GM21619 (cell line): Measurements from ENCODE around the gene D2HGDH.
"Not testable (repeated sequence)": the region's sequence is repeated elsewhere in the genome, so short reads cannot be mapped to it uniquely, and the experiment has no call there.

ENCODE experiments used
- ATAC-seq: cut with Tn5 transposase; IDR thresholded peaks from one replicate; pipeline ENCODE4 v1.9.1; 2021; ENCODE audit not compliant: unreplicated experiment

Gene D2HGDH

GRCh38 chr2:241806217-241806616, 71.8 kb downstream of the D2HGDH start:
- not testable (repeated sequence) for ATAC-seq

GRCh38 chr2:241808051-241808720, 73.8 kb downstream of the D2HGDH start:
- no peak for ATAC-seq

DNA sequence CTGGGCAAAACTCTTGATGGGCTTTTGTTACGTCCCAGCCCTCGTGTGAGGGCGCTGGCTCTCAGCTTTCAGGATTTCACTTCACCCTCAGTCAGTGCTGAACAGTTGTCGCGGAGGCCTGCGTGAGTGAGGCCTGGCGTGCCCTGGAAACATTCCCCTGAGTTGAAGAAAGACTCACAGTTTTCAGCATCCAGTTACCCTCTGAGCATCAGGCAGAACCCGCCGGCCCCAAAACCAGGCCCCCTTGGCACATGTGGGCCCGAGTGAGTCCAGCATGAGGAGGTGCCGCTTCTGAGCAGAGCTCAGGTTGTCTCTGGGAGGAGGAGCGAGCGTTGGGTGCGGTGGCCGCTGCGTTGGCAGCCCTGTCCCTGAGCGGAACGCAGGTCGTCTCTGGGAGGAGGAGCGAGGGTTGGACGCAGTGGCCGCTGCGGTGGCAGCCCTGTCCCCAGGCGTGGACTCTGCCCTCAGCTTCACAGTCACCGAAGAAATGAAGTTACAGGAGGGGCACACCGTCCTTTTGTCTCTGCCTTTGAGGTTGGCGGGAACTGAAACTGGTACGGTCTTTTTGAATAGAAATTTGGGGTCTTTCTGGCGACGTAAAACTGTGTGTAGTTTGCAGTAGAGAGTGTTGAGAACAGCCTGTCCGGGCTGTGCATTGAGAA, 74.4 kb downstream of the D2HGDH start, which contains the start of gene NEU4:
Gene NEU4, plus strand, starts transcription at position 473 of the 662 bp plus-strand sequence. CDS start 5,292 bp downstream, outside the sequence.
- ATAC-seq = no peak

DNA sequence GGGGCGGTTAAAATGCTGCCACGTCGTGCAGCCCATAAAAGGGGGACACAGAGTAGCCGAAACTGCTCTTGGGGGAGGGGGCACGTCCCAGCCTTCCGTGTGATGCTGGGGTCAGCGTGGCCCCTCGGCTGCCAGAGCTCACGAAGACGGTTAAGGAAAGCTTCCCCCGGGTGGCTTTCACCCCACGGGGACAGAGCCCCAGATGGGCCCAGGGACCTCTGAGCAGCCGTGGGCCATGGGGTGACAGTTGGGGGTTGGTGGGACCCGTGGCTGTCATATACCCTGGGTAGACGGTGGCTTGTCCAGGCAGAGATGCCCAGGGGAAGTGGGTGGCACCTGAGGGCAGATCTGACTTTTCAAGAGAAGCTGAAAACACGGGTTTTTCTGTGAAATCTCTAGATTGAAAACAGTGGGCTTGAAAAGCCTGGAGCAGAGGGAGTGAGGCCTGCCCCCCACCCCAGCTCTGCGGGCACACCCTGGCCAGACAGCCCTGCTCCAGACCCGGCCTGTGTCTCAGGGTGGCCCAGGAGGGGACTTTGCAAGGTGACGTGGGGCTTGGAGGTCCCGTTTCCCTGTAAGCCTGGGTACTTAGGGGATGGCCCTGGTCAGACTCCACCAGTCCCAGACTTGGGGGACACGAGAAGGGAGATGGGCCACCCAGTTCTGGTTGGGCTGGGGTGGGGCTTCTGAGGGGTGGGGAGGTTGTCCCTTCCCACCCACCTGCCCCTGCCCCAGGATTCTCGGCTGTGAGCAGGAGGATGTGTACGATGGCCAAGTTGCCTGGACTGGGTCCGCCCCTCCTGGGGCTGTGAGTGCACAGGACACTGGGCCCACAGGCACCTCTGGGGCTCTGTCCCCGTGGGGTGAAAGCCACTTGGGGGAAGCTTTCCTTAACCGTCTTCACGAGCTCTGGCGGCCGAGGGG, 75.2 kb downstream of the D2HGDH start:
- no peak for ATAC-seq

DNA sequence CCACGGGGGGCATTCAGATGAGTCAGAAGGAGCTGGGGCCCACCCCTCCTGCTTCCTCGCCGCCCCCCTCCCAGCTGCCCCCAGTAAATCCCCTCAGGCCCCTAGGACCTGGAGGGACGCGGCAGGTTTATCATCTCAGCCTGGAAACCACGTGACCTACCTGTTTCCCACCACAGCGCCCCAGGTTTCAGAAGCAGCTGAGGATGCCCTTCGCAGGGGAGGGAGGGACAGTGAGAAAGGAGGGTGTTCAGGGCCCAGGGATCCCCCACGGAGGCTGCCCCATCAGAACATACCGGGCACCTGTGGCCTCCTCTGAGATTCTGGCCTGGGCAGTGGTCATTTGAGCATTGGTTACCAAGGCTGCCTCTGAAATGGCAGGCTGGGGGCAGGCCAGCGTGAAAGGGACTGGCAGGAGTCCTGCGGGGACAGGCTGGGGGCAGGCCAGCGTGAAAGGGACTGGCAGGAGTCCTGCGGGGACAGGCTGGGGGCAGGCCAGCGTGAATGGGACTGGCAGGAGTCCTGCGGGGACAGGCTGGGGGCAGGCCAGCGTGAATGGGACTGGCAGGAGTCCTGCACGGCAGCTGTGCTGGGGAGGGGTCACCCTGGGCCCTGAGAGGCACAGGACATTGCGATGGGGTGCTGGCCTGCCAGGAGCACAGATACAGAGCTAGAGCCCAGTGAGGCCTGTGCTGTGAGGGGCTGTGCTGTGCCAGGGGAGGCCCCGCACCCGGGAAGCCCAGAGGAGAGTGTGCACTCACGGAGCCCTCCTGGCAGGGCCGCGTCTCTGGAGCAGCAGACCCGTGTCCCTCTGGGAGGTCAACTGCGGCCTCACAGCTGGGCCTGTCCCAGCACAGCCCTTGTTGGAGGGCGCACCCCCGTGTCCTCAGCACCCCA, 76.1 kb downstream of the D2HGDH start:
- ATAC-seq = no peak

DNA sequence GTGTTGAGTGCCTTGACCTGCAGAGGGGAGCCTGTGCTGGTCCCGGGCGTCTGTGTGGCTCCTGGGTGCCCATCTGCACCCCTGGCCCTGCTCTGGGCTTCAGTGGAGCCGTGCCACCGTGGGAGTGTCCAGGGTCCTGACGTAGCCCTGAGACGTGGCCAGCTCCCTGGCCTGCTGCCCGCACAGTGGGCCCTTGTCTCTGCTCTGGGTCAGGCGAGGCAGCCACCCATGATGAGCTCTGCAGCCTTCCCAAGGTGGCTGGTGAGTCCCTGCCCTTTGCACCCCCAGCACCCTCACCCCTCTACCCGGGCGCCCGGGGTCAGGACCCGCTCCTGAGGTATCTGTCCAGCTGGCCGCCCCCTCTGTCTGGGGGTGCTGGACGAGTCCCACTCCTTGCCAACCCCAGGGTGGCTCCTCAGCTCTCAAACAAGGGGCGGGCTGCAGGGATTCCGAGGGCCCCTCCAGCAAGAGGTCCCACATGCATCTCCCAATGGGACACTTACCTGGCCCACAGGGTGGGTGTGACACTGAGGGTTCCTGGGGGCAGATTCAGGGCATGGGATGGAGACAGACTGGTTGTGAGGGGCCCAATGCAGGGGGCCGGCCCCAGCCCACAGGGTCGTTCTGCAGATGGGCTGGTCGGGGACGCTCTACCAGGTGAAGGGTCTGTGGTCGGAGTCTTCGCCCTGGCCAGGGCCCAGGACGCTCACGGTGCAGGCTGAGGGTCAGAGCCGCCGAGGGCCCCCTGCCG, 76.9 kb downstream of the D2HGDH start:
- no peak for ATAC-seq

- no peak for ATAC-seq
Observed at GRCh38 chr2:241811952-241812729, 77.7 kb downstream of the D2HGDH start.

- ATAC-seq = no peak
Observed at GRCh38 chr2:241812730-241813643, 78.6 kb downstream of the D2HGDH start.

GRCh38 chr2:241813644-241814392, 79.4 kb downstream of the D2HGDH start:
- peak; percentile 48 for ATAC-seq

DNA sequence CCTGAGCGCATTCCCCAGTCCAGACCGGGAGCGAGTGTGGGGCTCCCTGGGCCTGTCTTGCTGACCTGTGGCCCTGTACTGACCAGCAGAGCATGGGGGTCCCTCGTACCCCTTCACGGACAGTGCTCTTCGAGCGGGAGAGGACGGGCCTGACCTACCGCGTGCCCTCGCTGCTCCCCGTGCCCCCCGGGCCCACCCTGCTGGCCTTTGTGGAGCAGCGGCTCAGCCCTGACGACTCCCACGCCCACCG, 79.9 kb downstream of the D2HGDH start:
- no peak for ATAC-seq

- no peak for ATAC-seq
Observed at GRCh38 chr2:241814643-241815476, 80.4 kb downstream of the D2HGDH start.

DNA sequence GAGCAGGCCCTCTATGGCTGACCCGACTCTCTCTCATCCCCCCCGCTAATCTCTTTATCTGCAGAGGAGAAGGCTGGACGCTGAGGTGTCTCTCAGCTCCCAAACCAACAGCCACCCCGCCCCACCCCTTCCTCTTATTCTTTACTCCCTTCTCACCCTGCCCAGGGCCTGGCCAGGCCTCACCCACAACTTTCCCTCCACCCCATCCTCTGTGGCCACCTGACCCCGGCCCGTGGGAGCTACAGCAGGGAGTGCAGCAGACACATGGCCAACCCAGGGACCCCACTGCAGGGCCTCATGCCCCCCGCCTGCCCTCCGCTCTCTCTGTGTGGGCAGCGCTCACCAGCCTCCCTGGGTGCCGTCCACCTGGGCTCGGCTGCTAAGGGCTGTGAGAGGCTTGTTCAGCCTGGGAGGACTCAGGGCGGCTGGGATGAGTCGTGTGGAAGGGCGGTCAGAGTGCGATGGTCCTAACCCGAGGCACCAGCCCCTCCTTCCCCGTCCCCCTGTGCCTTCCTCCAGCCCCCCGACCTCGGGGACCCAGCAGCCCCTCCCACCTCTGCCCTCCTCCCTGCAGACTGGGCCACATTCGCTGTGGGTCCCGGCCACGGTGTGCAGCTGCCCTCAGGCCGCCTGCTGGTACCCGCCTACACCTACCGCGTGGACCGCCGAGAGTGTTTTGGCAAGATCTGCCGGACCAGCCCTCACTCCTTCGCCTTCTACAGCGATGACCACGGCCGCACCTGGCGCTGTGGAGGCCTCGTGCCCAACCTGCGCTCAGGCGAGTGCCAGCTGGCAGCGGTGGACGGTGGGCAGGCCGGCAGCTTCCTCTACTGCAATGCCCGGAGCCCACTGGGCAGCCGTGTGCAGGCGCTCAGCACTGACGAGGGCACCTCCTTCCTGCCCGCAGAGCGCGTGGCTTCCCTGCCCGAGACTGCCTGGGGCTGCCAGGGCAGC, 81.3 kb downstream of the D2HGDH start:
- ATAC-seq = no peak

- ATAC-seq = no peak
Observed at GRCh38 chr2:241816431-241817121, 82.1 kb downstream of the D2HGDH start.

DNA sequence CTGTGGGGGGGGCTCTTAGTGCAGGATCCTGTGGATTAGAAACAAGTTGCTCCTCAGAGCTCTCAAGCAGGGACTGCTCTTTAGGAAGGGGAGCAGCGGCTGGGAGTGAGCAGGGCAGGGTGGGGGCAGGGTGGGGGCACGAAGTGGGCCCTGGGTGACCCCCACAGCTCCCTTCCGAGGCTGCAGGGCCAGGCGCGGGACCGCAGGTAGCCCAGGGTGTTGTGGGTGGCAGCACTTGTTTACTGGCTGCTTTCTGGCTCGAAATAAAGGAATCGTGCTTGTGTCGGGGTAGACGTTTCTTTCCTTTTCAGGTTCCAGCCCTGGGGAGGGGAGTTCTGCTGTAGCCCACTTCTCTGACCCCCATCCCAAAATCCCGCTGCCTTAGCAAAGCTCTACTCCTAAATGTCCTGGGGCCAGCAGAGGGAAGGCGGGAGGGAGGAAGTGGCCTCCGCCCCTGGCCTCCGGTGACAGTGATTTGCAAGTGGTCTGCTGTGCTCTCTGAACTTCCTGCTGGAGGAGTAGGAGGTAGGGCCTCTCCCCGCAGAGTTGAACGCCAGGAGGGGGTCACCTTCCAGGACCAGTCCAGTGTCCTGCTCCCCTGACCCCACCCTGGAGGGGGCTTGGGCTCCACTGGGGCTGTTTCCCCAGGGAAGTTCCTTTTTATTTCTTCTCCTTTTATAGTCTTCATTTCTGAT, 82.8 kb downstream of the D2HGDH start:
- ATAC-seq = no peak
